Mucosa of gallbladder (tissue), 1 donor: Measurements from ENCODE around the gene PREX1. TPM values are rescaled to one million over a fixed set of nuclear protein-coding genes. Genes with fewer than 3 reads are reported as not detected.

Experiments used
- DNase-seq: peaks from one replicate; pipeline ENCODE4 v3.0.0-alpha.2; 2020; ENCODE audit warnings: low spot score
- total RNA-seq: library from RNA; stranded (reverse); gene quantifications from one replicate; pipeline ENCODE4 v1.2.1, GENCODE V29; 2021
- donor health status: DM: no; HTN: no; CAD: no.

The PREX1 gene
- total RNA-seq, 1 donor from 2014 or later, result 29.8 TPM

- peak; percentile 72 for DNase-seq
Measured at GRCh38 chr20:48586730-48587129, 241.1 kb downstream of the PREX1 start.

DNA sequence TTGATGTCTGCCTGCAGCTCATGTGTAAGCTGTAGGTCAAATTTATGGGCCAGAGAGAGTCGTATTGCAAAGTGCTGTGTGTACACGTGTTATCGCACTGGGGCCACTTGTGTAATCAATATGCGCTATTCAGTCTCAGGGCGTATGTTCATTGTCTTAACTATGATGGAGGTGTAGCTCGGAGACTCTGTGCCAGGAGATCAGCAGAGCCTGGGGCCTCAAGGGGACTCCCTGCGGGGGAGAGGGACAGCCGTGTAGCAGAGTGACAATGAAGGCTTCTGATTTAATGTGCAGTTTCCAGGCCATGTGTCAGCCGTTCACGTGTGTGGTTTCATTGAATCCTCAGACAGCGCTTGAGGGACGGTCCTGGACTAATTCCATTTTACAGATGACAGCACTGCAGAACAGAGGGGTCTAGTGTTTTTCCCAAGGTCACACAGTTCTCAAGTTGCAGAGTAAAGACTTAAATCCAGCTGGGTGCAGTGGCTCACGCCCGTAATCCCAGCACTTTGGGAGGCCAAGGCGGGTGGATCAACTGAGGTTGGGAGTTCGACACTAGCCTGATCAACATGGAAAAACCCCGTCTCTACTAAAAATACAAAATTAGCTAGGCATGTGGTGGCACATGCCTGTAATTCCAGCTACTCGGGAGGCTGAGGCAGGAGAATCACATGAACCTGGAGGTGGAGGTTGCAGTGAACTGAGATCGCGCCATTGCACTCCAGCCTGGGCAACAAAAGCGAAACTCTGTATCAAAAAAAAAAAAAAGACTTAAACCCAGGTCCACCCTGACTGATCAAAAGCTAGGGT is 242.5 kb downstream of the PREX1 start:
- peak; percentile 46 for DNase-seq

GRCh38 chr20:48584391-48585060 is 243.3 kb downstream of the PREX1 start:
- DNase-seq, result no peak

DNA sequence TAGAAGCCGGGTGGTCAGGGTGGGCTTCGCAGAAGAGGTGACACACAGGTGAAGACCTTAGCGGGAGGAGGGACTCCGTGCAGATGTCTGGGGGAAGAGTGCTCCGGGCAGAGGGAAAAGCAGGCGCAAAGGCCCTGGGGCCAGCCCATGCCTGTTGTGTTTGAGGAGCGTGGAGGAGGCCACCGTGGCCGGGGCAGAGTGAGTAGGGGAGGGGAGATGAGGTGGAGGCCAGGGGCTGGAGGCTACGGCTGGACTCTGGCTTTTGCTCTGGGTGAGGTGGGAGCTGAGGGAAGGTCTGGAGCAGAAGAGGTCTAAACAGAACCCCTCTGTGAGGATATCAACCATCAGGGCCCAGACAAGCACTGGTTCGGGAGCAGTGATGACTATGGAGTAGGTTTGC is 244.0 kb downstream of the PREX1 start:
- no peak for DNase-seq

- no peak for DNase-seq
Measured at GRCh38 chr20:48583171-48583570, 244.6 kb downstream of the PREX1 start.

DNA sequence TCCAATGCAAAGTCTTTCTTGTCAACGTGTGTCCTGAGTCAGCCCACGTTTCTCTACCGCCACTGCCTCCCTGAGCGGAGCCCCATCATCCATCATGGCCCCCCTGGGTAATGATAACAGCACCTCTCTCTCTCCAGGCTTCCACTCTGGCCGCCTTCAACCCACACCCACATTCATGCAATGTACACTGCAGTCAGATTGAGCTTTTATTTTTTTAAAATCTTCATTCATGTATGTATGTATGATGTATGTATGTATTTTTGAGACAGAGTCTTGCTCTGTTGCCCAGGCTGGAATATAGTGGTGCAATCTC is 245.2 kb downstream of the PREX1 start:
- no peak for DNase-seq

GRCh38 chr20:48581167-48581566 is 246.6 kb downstream of the PREX1 start:
- no peak for DNase-seq

DNA sequence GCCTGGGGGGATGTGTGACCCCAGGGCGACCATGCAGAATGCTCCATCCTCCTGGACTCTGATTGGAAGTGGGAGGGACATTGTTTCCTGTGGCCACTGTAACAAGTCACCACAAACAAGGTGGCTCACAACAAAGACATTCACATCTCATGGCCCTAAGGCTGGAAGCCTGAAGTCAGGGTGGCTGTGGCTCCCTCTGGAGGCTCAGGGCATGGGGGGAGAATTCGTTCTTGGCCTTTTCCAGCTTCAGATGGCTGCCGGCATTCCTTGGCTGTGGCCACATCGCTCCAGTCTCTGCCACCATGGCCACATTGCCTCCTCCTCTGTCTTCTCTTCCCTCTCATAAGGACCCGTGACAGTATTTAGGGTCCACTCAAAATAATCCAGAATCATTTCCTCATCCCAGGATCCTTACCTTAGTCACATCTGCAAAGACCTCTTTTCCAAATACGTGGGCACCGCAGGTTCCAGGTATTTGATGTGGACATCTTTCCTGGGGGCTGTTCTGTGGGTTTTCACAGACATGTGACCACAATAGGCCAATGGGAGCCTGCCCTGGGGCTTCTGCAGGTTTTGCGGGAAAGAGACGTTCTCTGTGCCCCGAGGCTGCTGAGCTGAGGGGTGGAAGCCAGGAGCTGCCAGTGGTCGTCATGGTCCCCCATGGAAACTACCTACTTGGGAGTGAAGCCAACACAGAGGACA is 249.3 kb downstream of the PREX1 start:
- DNase-seq, result no peak

- no peak for DNase-seq
Measured at GRCh38 chr20:48577557-48577956, 250.2 kb downstream of the PREX1 start.

GRCh38 chr20:48574383-48574782 is 253.4 kb downstream of the PREX1 start:
- no peak for DNase-seq

Other genes starting within 250 kb of the PREX1 start
- gene ARFGEF2, start 93.7 kb upstream of the PREX1 start, total RNA-seq, result 37.1 TPM
- 42.5 TPM for gene CSE1L, start 218.3 kb upstream of the PREX1 start, total RNA-seq